OCI-LY1 (cell line): ENCODE results near the gene COA5.

Experiments used
- H2AFZ ChIP-seq: fragments of 200-600 bp; sonication (generic), shearing (Covaris generic); 2 replicates; pipeline ENCODE4 v1.6.0; 2014; ENCODE audit warnings: antibody characterized with exemption, mild to moderate bottlenecking, low read length
- H3F3A ChIP-seq: fragments of 200-600 bp; sonication (generic), shearing (Covaris generic); 2 replicates; pipeline ENCODE4 v1.6.0; 2014; ENCODE audit warnings: mild to moderate bottlenecking, antibody characterized with exemption, low read length, moderate library complexity; ENCODE audit not compliant: insufficient read depth
- H3K27ac ChIP-seq: fragments of 200-600 bp; sonication (generic); 2 replicates; pipeline ENCODE4 v1.5.1; 2014; ENCODE audit warnings: low read length, mixed run types, mild to moderate bottlenecking, low read depth; ENCODE audit not compliant: poor library complexity, severe bottlenecking
- H3K27me3 ChIP-seq: fragments of 200-600 bp; sonication (generic); 2 replicates; pipeline ENCODE4 v1.6.0; 2014; ENCODE audit warnings: antibody characterized with exemption, mild to moderate bottlenecking, low read length, moderate library complexity; ENCODE audit not compliant: insufficient read depth
- H3K36me3 ChIP-seq: fragments of 200-600 bp; sonication (generic); 2 replicates; pipeline ENCODE4 v1.6.1; 2014; ENCODE audit warnings: mild to moderate bottlenecking, antibody characterized with exemption, low read length, moderate library complexity, mixed read lengths; ENCODE audit not compliant: insufficient read depth
- H3K4me1 ChIP-seq: fragments of 200-600 bp; sonication (generic); 2 replicates; pipeline ENCODE4 v1.5.1; 2014; ENCODE audit warnings: mild to moderate bottlenecking, low read length, moderate library complexity; ENCODE audit not compliant: insufficient read depth, severe bottlenecking
- H3K4me2 ChIP-seq: fragments of 200-600 bp; sonication (generic), shearing (Covaris generic); 2 replicates; pipeline ENCODE4 v1.6.1; 2014; ENCODE audit warnings: low read length
- H3K4me3 ChIP-seq: fragments of 200-600 bp; sonication (generic); 2 replicates; pipeline ENCODE4 v1.5.1; 2014; ENCODE audit warnings: low read length, low read depth, mild to moderate bottlenecking, mixed read lengths; ENCODE audit not compliant: poor library complexity, severe bottlenecking
- H3K79me2 ChIP-seq: fragments of 200-600 bp; shearing (Covaris generic); 2 replicates; pipeline ENCODE4 v1.6.1; 2016; ENCODE audit warnings: mixed run types, low read length, mixed read lengths; ENCODE audit not compliant: insufficient read depth
- H3K9ac ChIP-seq: fragments of 200-600 bp; sonication (generic), shearing (Covaris generic); 2 replicates; pipeline ENCODE4 v1.6.1; 2014; ENCODE audit warnings: mild to moderate bottlenecking, low read length, mixed read lengths
- H3K9me2 ChIP-seq: fragments of 200-600 bp; sonication (generic), shearing (Covaris generic); 2 replicates; pipeline ENCODE4 v1.6.1; 2014; ENCODE audit warnings: low read depth, mild to moderate bottlenecking, low read length, mixed read lengths
- H3K9me3 ChIP-seq: fragments of 200-600 bp; shearing (Covaris generic); 2 replicates; pipeline ENCODE4 v1.6.1; 2014; ENCODE audit warnings: low read length, mixed read lengths
- H4K20me1 ChIP-seq: fragments of 200-600 bp; sonication (generic), shearing (Covaris generic); 2 replicates; pipeline ENCODE4 v1.6.0; 2016; ENCODE audit warnings: mild to moderate bottlenecking, low read length; ENCODE audit not compliant: insufficient read depth
- CTCF ChIP-seq: fragments of 200-600 bp; sonication (generic), shearing (Covaris generic); IDR thresholded peaks from 2 replicates; pipeline ENCODE4 v1.5.1; 2017; ENCODE audit warnings: mild to moderate bottlenecking, antibody characterized with exemption, low read length, moderate library complexity, mixed read lengths
- EZH2 ChIP-seq: fragments of 200-600 bp; sonication (generic), shearing (Covaris generic); IDR thresholded peaks from 2 replicates; pipeline ENCODE4 v1.8.0; 2017; ENCODE audit warnings: borderline replicate concordance, mixed run types, mild to moderate bottlenecking, antibody characterized with exemption, low read length, moderate library complexity, mixed read lengths

The COA5 gene

GRCh38 chr2:98556344-98557033 is 51.8 kb downstream of the COA5 start:
- peak overlapping the region; percentile 50 for H3K4me2 ChIP-seq
- no peaks in the 10 kb centered on the region for H3K27me3 ChIP-seq
- no peak overlapping the region for H3K4me3 ChIP-seq
- no peaks in the 10 kb centered on the region for H3K79me2 ChIP-seq
- H3K9me3 ChIP-seq: no peaks in the 10 kb centered on the region
- H3K27ac ChIP-seq: peak overlapping the region; percentile 91
- peaks cover 8% of the 10 kb centered on the region for H3K36me3 ChIP-seq
- no peaks in the 10 kb centered on the region for H3F3A ChIP-seq
- no peak for TF ChIP-seq CTCF
- TF ChIP-seq EZH2: no peak
- no peak overlapping the region for H2AFZ ChIP-seq
- H4K20me1 ChIP-seq: no peaks in the 10 kb centered on the region
- peaks cover 67% of the 10 kb centered on the region for H3K4me1 ChIP-seq
- peak overlapping the region; percentile 57 for H3K9ac ChIP-seq
- H3K9me2 ChIP-seq: no peaks in the 10 kb centered on the region

GRCh38 chr2:98555696-98556095 is 52.6 kb downstream of the COA5 start:
- TF ChIP-seq EZH2 (no peak), CTCF (no peak)
- peak overlapping the region; percentile 57; the same call in 1 of the 2 replicates for H3K9ac ChIP-seq
- H3F3A ChIP-seq: no peaks in the 10 kb centered on the region
- no peak overlapping the region for H2AFZ ChIP-seq
- no peaks in the 10 kb centered on the region for H3K9me3 ChIP-seq
- no peaks in the 10 kb centered on the region for H3K9me2 ChIP-seq
- H3K4me2 ChIP-seq: no peak overlapping the region
- no peaks in the 10 kb centered on the region for H3K27me3 ChIP-seq
- H3K4me1 ChIP-seq: peaks cover 59% of the 10 kb centered on the region
- H4K20me1 ChIP-seq: no peaks in the 10 kb centered on the region
- no peak overlapping the region for H3K4me3 ChIP-seq
- peaks cover 8% of the 10 kb centered on the region for H3K36me3 ChIP-seq
- H3K79me2 ChIP-seq: no peaks in the 10 kb centered on the region
- peak overlapping the region; percentile 91 for H3K27ac ChIP-seq

- Histone ChIP-seq H3K27ac (peak overlapping the region; percentile 91), H4K20me1 (no peaks in the 10 kb centered on the region), H3K9me2 (no peaks in the 10 kb centered on the region), H3K79me2 (no peaks in the 10 kb centered on the region), H2AFZ (no peak overlapping the region), H3K9me3 (no peaks in the 10 kb centered on the region), H3K27me3 (no peaks in the 10 kb centered on the region), H3F3A (no peaks in the 10 kb centered on the region), H3K36me3 (peaks cover 8% of the 10 kb centered on the region), H3K4me3 (no peak overlapping the region), H3K4me2 (peak overlapping the region; percentile 35), H3K4me1 (peaks cover 60% of the 10 kb centered on the region), H3K9ac (peak overlapping the region; percentile 43; the same call in 1 of the 2 replicates)
- no peak for TF ChIP-seq EZH2
- TF ChIP-seq CTCF: no peak
Observed at GRCh38 chr2:98554116-98554861, 54.0 kb downstream of the COA5 start.
